HG03558 (cell line): ENCODE measurements around the gene PALD1.

Source experiments
- ATAC-seq: cut with Tn5 transposase; IDR thresholded peaks from one replicate; pipeline ENCODE4 v1.9.1; 2021; ENCODE audit warnings: moderate number of reproducible peaks; ENCODE audit not compliant: unreplicated experiment; ENCODE audit errors: extremely low read depth

PALD1 gene

GRCh38 chr10:70456164-70456563 lies 22.4 kb upstream of the PALD1 start:
- no peak for ATAC-seq

DNA sequence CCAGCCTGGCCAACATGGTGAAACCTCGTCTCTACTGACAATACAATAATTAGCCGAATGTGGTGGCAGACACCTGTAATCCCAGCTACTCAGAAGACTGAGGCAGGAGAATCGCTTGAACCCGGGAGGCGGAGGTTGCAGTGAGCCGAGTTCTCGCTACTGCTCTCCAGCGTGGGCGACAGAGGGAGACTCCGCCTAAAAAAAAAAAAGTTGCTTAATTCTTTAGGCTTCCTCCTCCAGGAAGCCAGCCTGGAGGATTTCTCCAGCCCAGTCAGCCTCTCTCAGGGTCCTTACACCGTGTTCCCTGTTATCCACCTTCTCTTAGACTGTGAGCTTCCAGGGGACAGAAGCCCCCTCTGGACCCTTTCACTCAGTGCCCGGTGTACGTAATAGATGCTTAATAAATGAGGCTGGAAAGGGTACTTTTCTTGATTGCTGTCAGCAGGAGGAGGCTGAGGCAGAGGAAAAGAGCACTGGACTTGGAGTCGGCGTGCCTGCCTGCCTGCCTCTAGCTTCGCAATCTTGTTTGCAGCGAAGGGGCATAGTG lies 20.7 kb upstream of the PALD1 start:
- ATAC-seq, result no peak

GRCh38 chr10:70458329-70459060 lies 20.1 kb upstream of the PALD1 start:
- no peak for ATAC-seq

- no peak for ATAC-seq
Observed at GRCh38 chr10:70459061-70459773, 19.4 kb upstream of the PALD1 start.

- ATAC-seq, result no peak
Observed at GRCh38 chr10:70459774-70460490, 18.6 kb upstream of the PALD1 start.

DNA sequence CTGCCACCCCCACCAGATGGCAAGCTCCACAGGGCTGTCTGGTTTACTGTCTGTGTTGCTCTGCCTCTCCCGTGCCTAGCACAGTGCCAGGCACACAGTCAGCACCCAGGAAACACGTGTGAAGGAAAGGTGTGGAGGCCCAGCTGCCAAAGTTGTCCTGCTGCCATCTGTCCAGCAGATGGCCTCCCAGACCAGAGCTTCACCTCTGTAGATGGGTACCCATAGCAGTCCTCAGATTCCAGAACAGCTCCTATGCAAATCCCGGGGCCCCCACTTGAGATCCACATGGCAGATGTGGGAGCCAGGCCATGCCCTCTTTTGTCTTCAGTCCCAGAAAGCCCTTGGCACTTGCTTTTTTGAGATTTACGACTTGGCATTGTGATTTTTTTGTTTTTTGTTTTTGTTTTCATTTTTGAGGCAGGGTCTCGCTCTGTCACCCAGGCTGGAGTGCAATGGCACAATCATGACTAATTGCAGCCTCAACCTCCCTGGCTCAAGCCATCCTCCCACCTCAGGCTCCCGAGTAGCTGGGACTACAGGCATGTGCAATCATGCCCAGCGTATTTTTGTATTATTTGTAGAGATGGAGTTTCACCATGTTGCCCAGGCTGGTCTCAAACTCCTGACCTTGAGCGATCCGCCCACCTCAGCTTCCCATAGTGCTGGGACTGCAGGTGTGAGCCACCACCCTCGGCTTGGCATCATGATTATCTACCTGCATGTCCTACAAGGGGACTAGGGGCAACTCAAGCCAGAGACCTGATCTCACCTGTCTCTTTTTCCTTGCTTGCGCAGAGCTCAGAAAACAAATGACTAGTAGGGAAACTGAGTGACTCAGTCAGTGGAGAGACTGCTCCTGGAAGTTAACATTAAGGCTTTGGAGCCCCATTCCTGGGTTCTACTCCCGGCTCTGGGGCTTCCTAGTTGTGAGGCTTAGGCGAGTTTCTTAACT lies 16.9 kb upstream of the PALD1 start:
- no peak for ATAC-seq

- no peak for ATAC-seq
Observed at GRCh38 chr10:70462349-70462984, 16.1 kb upstream of the PALD1 start.

DNA sequence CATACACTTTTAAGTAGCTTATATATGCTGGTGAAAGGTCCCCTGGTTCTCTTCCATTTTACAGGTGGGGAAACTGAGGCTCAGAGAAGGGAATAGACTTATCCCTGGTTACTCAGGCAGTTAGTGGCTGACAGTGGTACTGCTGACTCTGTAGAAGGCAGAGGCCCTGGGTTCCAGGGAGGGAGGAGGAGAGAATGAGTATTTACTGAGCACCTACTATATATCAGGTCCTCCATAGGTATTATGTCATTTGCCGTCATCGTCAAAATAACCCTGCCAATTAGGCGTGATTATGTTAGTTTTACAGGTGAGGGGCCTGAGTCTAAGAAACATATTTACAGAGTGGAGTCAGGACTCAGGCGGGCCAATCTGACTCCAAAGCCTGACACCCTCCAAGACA lies 13.3 kb upstream of the PALD1 start:
- no peak for ATAC-seq

GRCh38 chr10:70465832-70466231 lies 12.7 kb upstream of the PALD1 start:
- no peak for ATAC-seq

DNA sequence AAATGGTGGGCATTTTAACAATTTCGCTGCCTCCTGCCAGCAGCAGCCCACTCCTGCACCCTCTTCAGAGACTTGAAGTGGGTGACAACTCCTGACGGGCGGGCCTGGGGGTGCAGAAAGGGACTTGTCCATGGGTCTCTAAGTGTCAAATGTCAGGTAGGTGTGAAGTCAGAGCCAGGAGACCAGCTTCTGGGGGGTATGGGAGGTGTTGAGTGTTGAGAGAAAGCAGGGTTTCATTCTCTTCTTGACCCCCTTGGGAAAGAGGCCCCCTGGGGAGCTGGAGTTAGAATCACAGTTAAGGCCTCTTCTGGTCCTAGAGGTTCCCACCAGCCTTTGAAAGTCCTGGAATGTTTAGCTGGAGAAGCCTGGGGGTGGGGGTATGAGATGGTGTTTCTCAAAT lies 11.6 kb upstream of the PALD1 start:
- ATAC-seq, result no peak

GRCh38 chr10:70472799-70473454 lies 5.6 kb upstream of the PALD1 start:
- ATAC-seq, result no peak

GRCh38 chr10:70474780-70475179 lies 3.8 kb upstream of the PALD1 start:
- no peak for ATAC-seq

DNA sequence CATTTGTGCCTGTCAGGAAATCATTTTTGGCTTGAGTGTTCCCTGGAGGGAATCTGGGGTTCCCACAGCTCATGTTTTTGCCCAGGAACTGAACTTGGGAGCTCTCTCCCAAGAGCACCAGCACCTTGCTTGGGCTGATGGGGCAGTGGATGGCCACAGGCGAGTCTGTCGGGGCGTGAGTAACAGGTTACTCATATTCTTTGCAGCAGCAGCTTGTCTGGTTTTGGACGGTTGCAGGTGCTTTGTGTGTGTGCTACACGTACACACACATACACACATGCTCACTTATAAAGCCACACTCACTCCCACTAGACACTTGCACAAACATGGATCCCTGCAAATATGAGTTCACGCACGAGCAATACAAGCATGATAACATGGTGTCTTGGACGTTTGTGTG lies 2.9 kb upstream of the PALD1 start:
- no peak for ATAC-seq

- ATAC-seq, result no peak
Observed at GRCh38 chr10:70476249-70477035, 2.1 kb upstream of the PALD1 start.

DNA sequence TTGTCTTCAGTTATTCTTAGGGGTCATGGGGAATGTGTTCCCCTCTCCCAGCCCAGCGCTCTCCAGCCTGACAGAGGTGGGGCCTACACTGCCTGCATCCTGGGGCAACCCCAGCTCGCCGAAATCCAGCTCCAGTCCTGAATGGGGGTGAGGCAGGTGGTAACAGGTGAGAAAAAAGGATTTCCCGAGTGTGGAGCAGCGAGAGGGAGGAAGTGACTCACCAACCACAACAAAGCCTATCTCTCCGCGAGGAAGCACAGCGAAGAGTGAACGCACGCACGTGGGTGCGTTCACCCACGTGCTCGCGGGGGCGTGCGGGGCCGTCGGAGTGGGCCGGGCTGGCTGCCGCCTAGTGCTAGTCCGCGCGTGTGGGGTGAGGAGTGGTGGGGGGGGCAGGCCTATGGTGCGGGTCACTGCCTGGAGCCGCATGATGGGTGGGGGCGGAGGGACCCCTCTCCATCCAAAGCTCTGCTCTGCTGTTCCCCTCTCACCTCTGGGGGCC lies 855 bp upstream of the PALD1 start:
- no peak for ATAC-seq

DNA sequence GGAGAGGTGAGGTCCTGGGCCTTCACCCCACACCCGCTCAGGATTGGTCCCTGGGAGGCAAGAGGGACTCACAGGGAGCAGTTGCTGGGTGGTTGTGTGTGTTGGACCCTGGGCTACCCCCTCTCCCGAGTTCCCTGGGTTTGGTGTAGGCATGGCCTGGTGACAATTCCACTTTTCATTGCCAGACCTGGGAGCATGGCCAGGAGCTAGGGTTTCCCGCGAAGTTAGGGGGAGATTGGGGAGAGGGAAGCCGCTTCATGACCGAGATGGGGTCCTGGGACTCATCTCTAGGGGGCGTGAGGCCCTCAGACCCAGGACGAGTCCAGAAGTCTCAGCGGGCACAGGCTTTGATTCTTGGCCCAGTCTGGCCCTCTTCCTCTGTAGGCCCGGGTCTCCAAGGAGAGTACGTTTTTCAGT lies 606 bp downstream of the PALD1 start:
- ATAC-seq, result no peak

GRCh38 chr10:70479626-70480238 lies 1.2 kb downstream of the PALD1 start:
- no peak for ATAC-seq
